Neural cell (in vitro differentiated cells): ENCODE data around the gene OR1F1. TPM values are rescaled to one million over a fixed set of nuclear protein-coding genes. Genes with fewer than 3 reads are reported as not detected.

Experiments
- polyA plus RNA-seq: library from polyadenylated mRNA; depleted of rRNA; stranded (reverse); fragments of >200 nt; gene quantifications from 2 replicates; pipeline ENCODE4 v1.2.3, GENCODE V29; 2014

Gene OR1F1
- polyA plus RNA-seq, 1 donor from 2014 or later: 2.5 TPM

Other genes starting within 250 kb of the OR1F1 start
- 0.71 TPM in 1 of 2 replicates, not detected in the other for gene KREMEN2, start 223.9 kb upstream of the OR1F1 start, polyA plus RNA-seq
- gene PAQR4, start 218.9 kb upstream of the OR1F1 start, polyA plus RNA-seq: 47.8 and 55.8 TPM in 2 replicates
- 2.9 and 5.9 TPM in 2 replicates for gene PKMYT1, start 207.8 kb upstream of the OR1F1 start, polyA plus RNA-seq
- not detected in 2 replicates for gene CLDN9, start 175.3 kb upstream of the OR1F1 start, polyA plus RNA-seq
- gene CLDN6, start 170.0 kb upstream of the OR1F1 start, polyA plus RNA-seq: 1.1 TPM in 1 of 2 replicates, not detected in the other
- 2.0 and 2.3 TPM in 2 replicates for gene TNFRSF12A, start 167.8 kb upstream of the OR1F1 start, polyA plus RNA-seq
- gene HCFC1R1, start 164.3 kb upstream of the OR1F1 start, polyA plus RNA-seq: 19.0 and 23.7 TPM in 2 replicates
- gene THOC6, start 164.2 kb upstream of the OR1F1 start, polyA plus RNA-seq: 11.4 and 23.0 TPM in 2 replicates
- 0.37 TPM in 1 of 2 replicates, not detected in the other for gene BICDL2, start 151.3 kb upstream of the OR1F1 start, polyA plus RNA-seq
- gene MMP25, start 141.6 kb upstream of the OR1F1 start, polyA plus RNA-seq: not detected in 2 replicates
- gene IL32, start 122.6 kb upstream of the OR1F1 start, polyA plus RNA-seq: not detected in 2 replicates
- gene ZSCAN10, start 88.9 kb upstream of the OR1F1 start, polyA plus RNA-seq: 0.10 TPM in 1 of 2 replicates, not detected in the other
- 30.0 and 39.4 TPM in 2 replicates for gene ZNF205, start 75.6 kb upstream of the OR1F1 start, polyA plus RNA-seq
- 5.1 and 9.8 TPM in 2 replicates for gene ZNF213, start 53.2 kb upstream of the OR1F1 start, polyA plus RNA-seq
- gene ZNF200, start 47.0 kb downstream of the OR1F1 start, polyA plus RNA-seq: 20.8 and 23.0 TPM in 2 replicates
- gene MEFV, start 68.4 kb downstream of the OR1F1 start, polyA plus RNA-seq: not detected in 2 replicates
- 65.4 and 88.4 TPM in 2 replicates for gene ZNF263, start 95.3 kb downstream of the OR1F1 start, polyA plus RNA-seq
- gene TIGD7, start 117.2 kb downstream of the OR1F1 start, polyA plus RNA-seq: 21.7 and 25.2 TPM in 2 replicates
- 58.3 and 76.0 TPM in 2 replicates for gene ZNF75A, start 117.3 kb downstream of the OR1F1 start, polyA plus RNA-seq
- gene OR2C1, start 167.7 kb downstream of the OR1F1 start, polyA plus RNA-seq: 0.22 TPM in 1 of 2 replicates, not detected in the other
- 22.0 and 28.4 TPM in 2 replicates for gene ZSCAN32, start 212.8 kb downstream of the OR1F1 start, polyA plus RNA-seq
- gene ZNF174, start 213.0 kb downstream of the OR1F1 start, polyA plus RNA-seq: 13.0 and 14.8 TPM in 2 replicates